Epithelial cell of esophagus (primary cell): ENCODE data around the gene KRT37.

Experiments
- DNase-seq: peaks from one replicate; pipeline ENCODE4 v3.0.0; 2010; ENCODE audit warnings: low read depth
- H3K4me3 ChIP-seq: 2 replicates; pipeline ENCODE4 v1.5.1; 2011; ENCODE audit warnings: mild to moderate bottlenecking, low read length, control low read depth
- TF ChIP-seq, protein P1 (sequence below): IDR thresholded peaks from 2 replicates; pipeline ENCODE4 v1.5.1; 2011; ENCODE audit warnings: low read depth, mild to moderate bottlenecking, low read length, control low read depth, inconsistent platforms; ENCODE audit not compliant: insufficient read depth; ENCODE audit errors: missing control alignments

Gene KRT37

DNA sequence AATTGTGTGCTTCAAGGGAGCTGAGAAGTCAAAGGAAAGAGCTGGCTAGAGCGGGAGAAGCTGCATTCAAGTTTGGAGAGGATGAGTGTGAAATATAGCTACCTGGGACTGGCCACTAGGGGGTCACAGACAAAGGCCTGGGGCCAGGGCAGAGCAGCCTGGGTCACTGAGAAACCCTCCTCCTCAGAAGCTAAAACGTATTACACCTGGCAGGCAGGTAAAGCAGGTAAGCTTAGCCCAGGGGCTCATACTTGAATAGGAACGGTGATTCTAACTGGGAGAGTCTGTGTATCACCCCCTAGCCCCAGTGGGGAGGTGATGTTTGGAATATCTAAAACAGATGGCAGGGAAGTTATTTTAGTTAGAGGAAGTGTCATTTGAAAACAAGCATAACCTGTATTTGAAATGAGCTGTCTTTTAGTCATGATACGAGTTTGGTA is 6.8 kb downstream of the KRT37 start:
- peak; percentile 88 for DNase-seq
- H3K4me3 ChIP-seq, result no peak overlapping the region
- TF ChIP-seq, protein P1, sequence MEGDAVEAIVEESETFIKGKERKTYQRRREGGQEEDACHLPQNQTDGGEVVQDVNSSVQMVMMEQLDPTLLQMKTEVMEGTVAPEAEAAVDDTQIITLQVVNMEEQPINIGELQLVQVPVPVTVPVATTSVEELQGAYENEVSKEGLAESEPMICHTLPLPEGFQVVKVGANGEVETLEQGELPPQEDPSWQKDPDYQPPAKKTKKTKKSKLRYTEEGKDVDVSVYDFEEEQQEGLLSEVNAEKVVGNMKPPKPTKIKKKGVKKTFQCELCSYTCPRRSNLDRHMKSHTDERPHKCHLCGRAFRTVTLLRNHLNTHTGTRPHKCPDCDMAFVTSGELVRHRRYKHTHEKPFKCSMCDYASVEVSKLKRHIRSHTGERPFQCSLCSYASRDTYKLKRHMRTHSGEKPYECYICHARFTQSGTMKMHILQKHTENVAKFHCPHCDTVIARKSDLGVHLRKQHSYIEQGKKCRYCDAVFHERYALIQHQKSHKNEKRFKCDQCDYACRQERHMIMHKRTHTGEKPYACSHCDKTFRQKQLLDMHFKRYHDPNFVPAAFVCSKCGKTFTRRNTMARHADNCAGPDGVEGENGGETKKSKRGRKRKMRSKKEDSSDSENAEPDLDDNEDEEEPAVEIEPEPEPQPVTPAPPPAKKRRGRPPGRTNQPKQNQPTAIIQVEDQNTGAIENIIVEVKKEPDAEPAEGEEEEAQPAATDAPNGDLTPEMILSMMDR, result peak; percentile 49

DNA sequence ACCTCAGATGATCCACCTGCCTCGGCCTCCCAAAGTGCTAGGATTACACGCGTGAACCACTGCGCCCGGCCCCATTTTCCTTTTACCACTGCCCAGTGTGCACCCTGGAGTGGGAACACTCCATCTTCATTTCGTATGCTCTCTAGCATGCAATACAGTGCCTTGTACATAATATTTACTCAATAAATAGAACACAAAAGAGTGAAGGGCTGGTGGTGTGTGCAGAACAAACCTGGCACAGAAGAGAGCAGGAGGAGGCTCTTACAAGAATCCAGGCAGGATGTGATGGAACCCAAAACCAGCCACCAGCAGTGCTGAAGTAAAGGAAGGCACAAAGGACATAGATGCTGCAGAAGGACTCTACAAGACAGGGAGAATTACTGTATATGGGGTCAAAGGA is 7.3 kb downstream of the KRT37 start:
- DNase-seq, result no peak
- H3K4me3 ChIP-seq, result no peak overlapping the region
- TF ChIP-seq, protein P1, result no peak

DNA sequence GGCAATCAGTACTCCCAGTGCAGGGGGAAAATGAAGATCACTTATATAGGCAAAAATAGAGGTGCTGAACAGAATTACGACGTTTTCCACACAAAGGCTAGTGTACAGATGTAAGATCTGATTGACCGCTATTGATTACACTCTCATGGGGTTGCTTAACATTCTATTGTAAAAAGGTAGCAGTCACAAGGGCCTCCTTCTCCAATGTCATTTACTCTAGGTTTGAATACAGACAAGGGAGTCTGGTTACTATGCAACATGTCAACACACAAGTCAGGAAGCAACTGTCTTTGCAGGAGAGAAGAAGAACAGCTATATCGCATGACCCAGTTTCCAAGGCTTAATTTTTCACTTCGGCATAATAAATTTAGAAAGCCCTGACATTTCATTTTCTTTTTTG is 7.9 kb downstream of the KRT37 start:
- DNase-seq, result no peak
- no peak overlapping the region for H3K4me3 ChIP-seq
- TF ChIP-seq, protein P1, result no peak

DNA sequence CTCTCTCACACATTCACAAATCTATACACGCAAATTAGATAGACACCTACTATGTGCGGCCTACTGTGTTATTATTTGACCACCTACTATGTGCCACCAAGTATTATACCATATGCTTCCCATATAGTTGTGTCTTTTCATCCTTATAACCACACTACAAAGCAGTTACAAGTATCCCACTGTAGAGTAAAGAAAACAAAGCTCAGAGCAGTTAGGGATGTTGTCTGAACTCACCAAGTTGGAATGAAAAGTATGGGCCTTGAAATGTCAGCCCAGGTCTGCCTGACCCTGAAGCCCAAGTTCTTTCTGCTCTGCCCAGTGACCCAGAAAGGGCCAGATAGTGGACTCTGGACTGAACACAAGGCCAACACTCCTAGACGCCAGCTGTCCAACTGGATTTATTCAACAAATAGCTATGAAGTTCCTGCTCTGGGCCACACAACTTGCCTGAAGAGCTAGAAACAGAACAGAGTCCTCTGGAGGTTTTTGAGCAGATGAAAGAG is 8.5 kb downstream of the KRT37 start:
- DNase-seq, result no peak
- H3K4me3 ChIP-seq, result no peak overlapping the region
- TF ChIP-seq, protein P1, result no peak

- no peak overlapping the region for H3K4me3 ChIP-seq
- no peak for DNase-seq
- TF ChIP-seq, protein P1, result no peak
Measured at GRCh38 chr17:41415411-41415810, 9.0 kb downstream of the KRT37 start.

DNA sequence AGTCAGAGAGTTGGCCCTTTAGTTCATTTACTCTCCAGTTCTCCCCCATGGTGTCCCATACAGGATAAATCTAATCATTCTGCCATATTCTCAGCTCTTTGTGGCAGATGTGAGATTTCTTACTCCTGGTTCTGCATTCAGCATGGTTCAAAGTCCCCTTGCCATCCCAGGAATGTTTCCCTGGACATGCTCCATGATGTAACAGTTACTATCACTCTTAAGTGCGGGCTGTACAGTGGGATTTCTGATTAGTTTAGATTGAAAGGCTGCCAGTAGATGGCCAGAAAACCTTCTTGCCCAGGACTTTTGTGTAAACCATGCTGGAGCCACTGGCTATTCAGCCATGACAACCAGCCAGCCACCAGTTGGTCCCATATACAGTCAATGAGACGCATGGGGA is 10.4 kb downstream of the KRT37 start:
- H3K4me3 ChIP-seq, result no peak overlapping the region
- DNase-seq, result no peak
- TF ChIP-seq, protein P1, result no peak

GRCh38 chr17:41413353-41413957 is 10.9 kb downstream of the KRT37 start:
- TF ChIP-seq, protein P1, result no peak
- H3K4me3 ChIP-seq, result no peak overlapping the region
- no peak for DNase-seq
